Bronchus fibroblast of lung (primary cell): Measurements from ENCODE around the gene PLA2G6. TPM values are rescaled to one million over a fixed set of nuclear protein-coding genes. Genes with fewer than 3 reads are reported as not detected.

ENCODE experiments used
- total RNA-seq: library from RNA; depleted of rRNA; stranded (reverse); fragments of >200 nt; gene quantifications from 2 replicates; pipeline ENCODE4 v1.2.3, GENCODE V29; 2015

The PLA2G6 gene, protein sequence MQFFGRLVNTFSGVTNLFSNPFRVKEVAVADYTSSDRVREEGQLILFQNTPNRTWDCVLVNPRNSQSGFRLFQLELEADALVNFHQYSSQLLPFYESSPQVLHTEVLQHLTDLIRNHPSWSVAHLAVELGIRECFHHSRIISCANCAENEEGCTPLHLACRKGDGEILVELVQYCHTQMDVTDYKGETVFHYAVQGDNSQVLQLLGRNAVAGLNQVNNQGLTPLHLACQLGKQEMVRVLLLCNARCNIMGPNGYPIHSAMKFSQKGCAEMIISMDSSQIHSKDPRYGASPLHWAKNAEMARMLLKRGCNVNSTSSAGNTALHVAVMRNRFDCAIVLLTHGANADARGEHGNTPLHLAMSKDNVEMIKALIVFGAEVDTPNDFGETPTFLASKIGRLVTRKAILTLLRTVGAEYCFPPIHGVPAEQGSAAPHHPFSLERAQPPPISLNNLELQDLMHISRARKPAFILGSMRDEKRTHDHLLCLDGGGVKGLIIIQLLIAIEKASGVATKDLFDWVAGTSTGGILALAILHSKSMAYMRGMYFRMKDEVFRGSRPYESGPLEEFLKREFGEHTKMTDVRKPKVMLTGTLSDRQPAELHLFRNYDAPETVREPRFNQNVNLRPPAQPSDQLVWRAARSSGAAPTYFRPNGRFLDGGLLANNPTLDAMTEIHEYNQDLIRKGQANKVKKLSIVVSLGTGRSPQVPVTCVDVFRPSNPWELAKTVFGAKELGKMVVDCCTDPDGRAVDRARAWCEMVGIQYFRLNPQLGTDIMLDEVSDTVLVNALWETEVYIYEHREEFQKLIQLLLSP
- 2.9 and 4.9 TPM in 2 replicates for total RNA-seq

DNA sequence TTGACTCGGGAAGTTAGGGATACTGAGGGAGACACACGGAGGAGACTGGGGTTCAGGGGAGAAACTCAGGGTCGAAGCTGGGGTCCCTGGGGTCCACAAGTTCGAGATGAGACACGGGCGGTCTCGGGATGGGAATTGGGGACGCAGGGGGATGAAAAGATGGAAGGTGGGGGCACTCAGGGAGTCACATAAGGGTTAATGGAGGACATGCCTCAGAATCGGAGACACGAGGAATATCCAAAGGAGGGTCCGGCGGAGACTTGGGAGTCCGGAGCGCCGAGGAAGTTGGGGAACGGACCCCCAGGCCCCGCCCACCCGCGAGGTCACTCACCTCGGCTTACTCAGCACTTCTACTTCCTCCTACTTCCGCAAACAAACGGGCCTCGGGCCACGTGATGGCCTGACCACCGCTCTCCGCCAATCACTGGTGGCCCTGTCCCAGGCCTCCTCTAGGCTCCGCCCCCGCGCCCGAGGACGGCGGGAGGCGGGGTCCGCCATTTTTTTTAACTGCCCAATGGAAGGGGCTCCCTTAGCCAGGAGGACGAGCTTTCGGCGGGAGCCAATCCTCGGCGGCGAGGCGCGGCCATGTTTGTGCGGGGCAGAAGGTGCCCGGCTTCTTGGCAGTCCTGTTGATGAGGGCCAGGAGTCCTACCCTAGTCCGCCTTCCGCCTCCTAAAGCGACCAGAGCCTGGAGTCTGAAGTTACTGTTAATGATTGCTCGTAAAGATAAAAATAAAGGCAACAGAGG is at the start of gene PLA2G6:
TSS of gene PLA2G6 (minus strand) at position 378 of the 748 bp plus-strand sequence. CDS start 12,404 bp downstream, outside the sequence.

DNA sequence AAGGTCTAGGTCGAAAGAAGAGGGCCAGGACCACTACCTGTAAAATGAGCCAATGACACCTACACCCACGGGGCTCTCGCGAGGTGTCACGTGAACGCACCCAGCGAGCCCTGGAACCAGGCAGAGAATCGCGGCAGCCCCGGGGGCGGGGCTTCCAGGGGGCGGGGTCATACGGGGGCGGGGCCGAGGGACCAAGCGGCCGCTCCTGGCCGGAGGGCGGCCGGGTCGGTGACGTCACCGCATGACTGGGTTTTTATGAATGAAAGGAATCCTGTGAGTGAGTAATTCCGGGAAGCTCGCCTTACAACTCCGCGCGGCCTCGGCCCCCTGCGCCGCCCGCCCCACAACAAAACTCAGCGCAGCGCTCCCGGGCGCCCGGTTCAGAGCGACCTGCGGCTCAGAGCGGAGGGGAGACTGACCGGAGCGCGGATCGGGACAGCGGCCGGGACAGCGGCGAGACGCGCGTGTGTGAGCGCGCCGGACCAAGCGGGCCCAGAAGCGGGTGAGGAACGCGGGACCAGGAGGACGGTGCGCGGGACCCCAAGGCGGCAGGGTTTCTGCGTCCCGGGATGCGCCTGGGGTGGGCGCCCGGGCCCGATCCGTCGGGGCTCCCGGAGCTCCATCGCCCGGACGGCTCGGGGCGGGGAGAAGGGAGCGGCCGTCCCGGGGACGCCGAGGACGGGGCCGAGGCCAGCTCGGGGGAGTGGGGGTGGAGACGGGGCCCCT is 20.2 kb upstream of the PLA2G6 start, which contains the start of gene MAFF:
TSS of gene MAFF (plus strand) at position 284 of the 726 bp plus-strand sequence. CDS start 11,860 bp downstream, outside the sequence.

DNA sequence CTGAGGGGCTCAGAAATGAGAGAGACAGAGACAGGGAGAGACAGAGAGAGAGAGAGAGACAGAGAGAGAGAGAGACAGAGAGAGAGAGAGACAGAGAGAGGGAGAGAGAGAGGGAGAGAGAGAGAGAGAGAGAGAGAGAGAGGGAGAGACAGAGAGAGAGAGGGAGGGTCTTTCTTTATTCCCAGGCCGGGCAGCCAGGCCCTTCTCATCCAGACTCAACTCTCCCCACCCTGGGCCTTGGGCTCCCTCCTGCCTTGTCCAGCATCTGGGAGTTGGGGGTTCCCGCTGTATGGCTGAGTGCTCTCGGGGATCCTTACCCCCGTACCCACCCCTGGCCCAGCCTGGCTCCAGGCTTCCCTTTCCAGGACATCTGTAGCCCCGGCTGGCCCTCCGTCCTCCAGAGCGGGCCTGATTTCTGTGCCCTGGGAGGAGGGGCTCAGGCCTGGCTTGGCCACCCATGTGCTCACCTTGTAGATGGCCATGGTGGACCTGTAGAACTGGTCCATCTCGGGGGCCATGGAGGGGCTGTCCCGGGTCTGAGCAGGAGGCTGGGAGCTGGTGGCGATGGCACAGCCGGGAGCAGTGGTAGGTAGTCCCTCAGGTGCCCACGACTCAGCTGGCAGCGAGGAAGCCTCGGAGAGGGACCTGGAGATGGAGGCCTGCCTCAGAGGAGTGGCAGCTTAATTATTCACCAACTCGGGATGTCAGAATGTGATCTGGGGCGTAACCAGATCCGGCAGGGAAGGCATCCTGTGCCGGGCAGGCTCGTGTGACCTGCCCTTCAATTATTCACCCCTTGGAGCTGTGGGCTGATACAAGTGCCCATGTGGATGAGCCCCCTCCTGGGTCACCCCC is 71.4 kb downstream of the PLA2G6 start, which contains the start of gene BAIAP2L2:
TSS of gene BAIAP2L2 (minus strand) at position 677 of the 855 bp plus-strand sequence. CDS start at position 518, 159 bp downstream.

DNA sequence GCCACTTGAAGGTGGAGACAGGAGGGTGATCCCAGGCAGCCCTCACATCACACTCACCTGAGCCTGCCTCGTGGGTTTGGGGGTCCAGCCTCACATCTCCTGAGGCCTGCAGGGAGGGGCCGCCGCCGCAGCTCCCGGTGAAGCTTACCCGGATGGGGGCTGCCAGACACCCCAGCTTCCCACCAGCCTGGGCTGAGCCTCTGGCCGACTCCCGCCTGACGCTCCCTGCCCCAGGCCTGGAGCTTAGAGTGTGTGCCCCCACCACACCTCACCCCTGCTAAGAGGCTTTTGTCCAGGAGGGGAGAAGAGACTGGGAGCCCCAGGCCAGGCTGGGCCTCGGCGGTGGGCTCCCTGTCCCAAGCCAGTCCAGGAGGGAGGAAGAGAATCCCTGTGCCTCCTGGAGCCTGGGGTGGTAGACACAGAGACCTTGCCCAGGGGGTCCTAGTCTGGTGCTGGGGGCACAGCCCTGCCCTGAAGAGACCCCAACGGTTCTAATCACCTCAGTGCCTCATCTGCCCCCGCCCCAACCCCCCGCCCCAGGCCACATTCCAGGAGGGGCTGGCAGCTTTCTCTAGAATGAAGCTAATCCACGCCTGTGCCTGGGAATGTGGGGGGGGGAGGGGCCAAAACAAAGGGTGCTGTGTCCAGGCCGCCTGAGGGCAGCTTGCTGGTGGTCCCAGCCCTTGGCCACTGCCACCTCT is 97.5 kb downstream of the PLA2G6 start, which contains the start of gene SLC16A8:
TSS of gene SLC16A8 (minus strand) at position 254 of the 701 bp plus-strand sequence. CDS start 1,311 bp downstream, outside the sequence.

Other genes starting within 250 kb of the PLA2G6 start
- gene C22orf23, start 228.2 kb downstream of the PLA2G6 start, total RNA-seq: 0.45 and 0.84 TPM in 2 replicates
- 76.4 and 96.2 TPM in 2 replicates for gene POLR2F, start 228.1 kb downstream of the PLA2G6 start, total RNA-seq
- gene SOX10, start 197.3 kb downstream of the PLA2G6 start, total RNA-seq: not detected in 2 replicates
- 15.3 and 17.4 TPM in 2 replicates for gene PICK1, start 124.4 kb downstream of the PLA2G6 start, total RNA-seq
- gene SLC16A8, start 97.6 kb downstream of the PLA2G6 start, total RNA-seq: 0.17 TPM in 1 of 2 replicates, not detected in the other
- 0.17 and 0.59 TPM in 2 replicates for gene BAIAP2L2, start 71.1 kb downstream of the PLA2G6 start, total RNA-seq
- 15.0 and 16.1 TPM in 2 replicates for gene MAFF, start 20.2 kb upstream of the PLA2G6 start, total RNA-seq
- gene TMEM184B, start 91.2 kb upstream of the PLA2G6 start, total RNA-seq: 68.5 and 74.1 TPM in 2 replicates
- gene CSNK1E, start 135.6 kb upstream of the PLA2G6 start, total RNA-seq: 130 and 132 TPM in 2 replicates